CD4-positive, alpha-beta memory T cell (primary cell): Measurements from ENCODE around the gene PPP1CB. TPM values are rescaled to one million over a fixed set of nuclear protein-coding genes. Genes with fewer than 3 reads are reported as not detected.

Experiments used
- CTCF ChIA-PET: fragments of 350-600 bp; sonication (Branson Sonifier 250); formaldehyde crosslinking; loops from one replicate; lab custom pipeline; 2021; ENCODE audit warnings: inconsistent platforms; ENCODE audit not compliant: partially characterized antibody; lab: Charles Lee
- POLR2A ChIA-PET: fragments of 350-600 bp; sonication (Branson Sonifier 250); formaldehyde crosslinking; loops from one replicate; lab custom pipeline; 2021; ENCODE audit not compliant: partially characterized antibody; lab: Charles Lee
- DNase-seq, 5 donors: peaks; one replicate each; pipeline versions ENCODE4 v3.0.0 to v3.0.0-alpha.2; 2020 to 2022; ENCODE audit warnings: mixed read lengths in 1 of 5
- H3K27ac ChIP-seq: one replicate; pipeline ENCODE4 v1.7.0; 2013; ENCODE audit warnings: low read depth, low read length
- H3K27me3 ChIP-seq: 2 replicates; pipeline ENCODE4 v1.7.0; 2013; ENCODE audit warnings: mild to moderate bottlenecking, low read length, moderate library complexity; ENCODE audit not compliant: insufficient read depth
- H3K36me3 ChIP-seq: 2 replicates; pipeline ENCODE4 v1.7.0; 2013; ENCODE audit warnings: mild to moderate bottlenecking, low read length, moderate library complexity; ENCODE audit not compliant: insufficient read depth
- H3K4me1 ChIP-seq: 2 replicates; pipeline ENCODE4 v1.7.0; 2013; ENCODE audit warnings: mild to moderate bottlenecking, low read length, moderate library complexity; ENCODE audit not compliant: insufficient read depth
- H3K4me3 ChIP-seq, 2 donors: one replicate each; pipeline ENCODE4 v1.7.0; 2013; ENCODE audit warnings: low read length in 2 of 2, mild to moderate bottlenecking in 1 of 2
- H3K9me3 ChIP-seq, 2 donors: one replicate each; pipeline ENCODE4 v1.7.0; 2013; ENCODE audit warnings: low read length in 2 of 2, control low read depth in 1 of 2; ENCODE audit not compliant: control insufficient read depth in 1 of 2
- H3K27ac Mint-ChIP-seq, 7 donors: one replicate each; pipeline ENCODE4 v1.8.0; 2020 to 2021; ENCODE audit warnings: mixed read lengths in 7 of 7, mild to moderate bottlenecking in 6 of 7, inconsistent platforms in 3 of 7, moderate library complexity in 3 of 7
- H3K27me3 Mint-ChIP-seq, 2 donors: one replicate each; pipeline ENCODE4 v1.8.0; 2020 to 2021; ENCODE audit warnings: mixed read lengths in 2 of 2
- H3K36me3 Mint-ChIP-seq, 2 donors: one replicate each; pipeline ENCODE4 v1.8.0; 2020 to 2021; ENCODE audit warnings: mixed read lengths in 2 of 2, inconsistent platforms in 1 of 2, mild to moderate bottlenecking in 1 of 2
- H3K4me1 Mint-ChIP-seq, 4 donors: one replicate each; pipeline ENCODE4 v1.8.0; 2020 to 2021; ENCODE audit warnings: mixed read lengths in 4 of 4, mild to moderate bottlenecking in 1 of 4
- H3K4me3 Mint-ChIP-seq, 8 donors: one replicate each; pipeline ENCODE4 v1.8.0; 2020 to 2021; ENCODE audit warnings: mixed read lengths in 8 of 8, mild to moderate bottlenecking in 7 of 8, moderate library complexity in 6 of 8, inconsistent platforms in 3 of 8
- H3K9me3 Mint-ChIP-seq, 8 donors: one replicate each; pipeline ENCODE4 v1.8.0; 2020 to 2021; ENCODE audit warnings: mixed read lengths in 8 of 8, mild to moderate bottlenecking in 5 of 8, inconsistent platforms in 3 of 8, moderate library complexity in 1 of 8
- intact Hi-C: fragments of 100-400 bp; cut with micrococcal nuclease; formaldehyde crosslinking; loops from one replicate; pipeline ENCODE4 v1.15.1; 2023
- polyA plus RNA-seq, 2 donors: library from polyadenylated mRNA; unstranded; fragments of 300-500 nt; fragmentation: Illumina TruSeq; gene quantifications; one replicate each; pipeline ENCODE4 v1.2.3, GENCODE V29; 2021
- total RNA-seq, 2 experiments: library from RNA; stranded (reverse); gene quantifications; one replicate each; pipeline ENCODE4 v1.2.3, GENCODE V29; 2021

PPP1CB gene
- total and polyA plus RNA-seq, 4 experiments from 2014 or later, result 92.1 to 231 (median 162) TPM

DNA sequence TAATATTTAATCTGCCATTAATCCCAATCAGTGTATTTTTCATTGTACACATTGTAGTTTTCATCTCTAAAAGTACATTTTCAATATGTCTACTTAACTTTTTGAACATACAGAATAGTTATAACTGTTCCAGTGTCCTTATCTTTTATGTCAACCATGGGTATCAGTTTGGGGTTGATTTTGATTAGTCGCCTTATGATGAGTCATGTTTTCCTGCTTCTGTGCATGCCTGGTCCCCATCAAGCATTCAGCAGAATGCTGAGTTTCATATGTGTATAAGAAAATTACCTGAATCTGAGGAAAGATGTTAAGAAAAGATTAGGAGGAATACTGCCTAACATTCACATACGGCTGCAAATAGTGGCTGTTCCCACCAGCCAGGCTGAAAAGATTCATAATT lies 76.8 kb downstream of the PPP1CB start:
- Mint-ChIP-seq H3K27me3 (no peaks in the 10 kb centered on the region), H3K4me1 (no peaks in the 10 kb centered on the region), H3K9me3 (no peaks in the 10 kb centered on the region), H3K36me3 (no peaks in the 10 kb centered on the region), H3K27ac (no peak overlapping the region), H3K4me3 (no peak overlapping the region)
- CTCF ChIA-PET, result no interaction called here
- Histone ChIP-seq H3K27ac (no peak overlapping the region), H3K4me3 (no peak overlapping the region), H3K36me3 (no peaks in the 10 kb centered on the region), H3K4me1 (no peaks in the 10 kb centered on the region), H3K9me3 (no peaks in the 10 kb centered on the region), H3K27me3 (no peaks in the 10 kb centered on the region)
- intact Hi-C loops, result no loop called here
- no peak for DNase-seq
- POLR2A ChIA-PET, result no interaction called here

DNA sequence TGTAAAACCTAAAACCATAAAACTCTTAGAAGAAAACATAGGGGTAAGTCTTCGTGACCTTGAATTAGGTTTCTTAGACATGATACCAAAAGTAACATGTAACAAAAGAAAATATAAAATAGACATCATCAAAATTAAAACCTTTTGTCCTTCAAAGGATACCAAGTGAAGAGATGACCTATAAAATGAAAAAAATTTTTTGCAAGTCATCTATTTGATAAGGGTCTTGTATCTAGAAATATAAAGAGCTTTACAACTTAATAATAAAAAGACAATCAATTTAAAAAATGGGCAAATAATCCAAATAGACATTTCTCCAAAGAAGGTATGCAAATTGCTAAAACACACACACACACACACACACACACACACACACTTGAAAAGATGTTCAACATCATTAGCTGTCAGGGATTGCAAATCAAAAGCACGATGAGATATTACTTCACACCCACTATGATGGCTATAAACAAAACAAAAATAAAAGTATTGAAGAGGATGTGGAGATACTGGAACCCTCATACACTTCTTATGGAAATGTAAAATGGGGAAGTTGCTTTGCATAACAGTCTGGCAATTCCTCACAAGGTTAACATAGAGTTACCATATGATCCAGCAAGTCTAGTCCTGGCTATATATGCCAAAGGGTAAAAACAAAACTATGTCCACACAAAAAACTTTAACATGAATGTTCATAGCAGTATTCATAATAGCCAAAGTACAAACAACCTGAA lies 82.3 kb downstream of the PPP1CB start:
- intact Hi-C loops, result no loop called here
- DNase-seq, result no peak
- CTCF ChIA-PET, result interaction anchor here (1.1 kb wide), 1 partner anchor 13 kb away, joined by 3 read pairs; no protein-coding TSS in a partner anchor
- Histone ChIP-seq H3K9me3 (no peaks in the 10 kb centered on the region), H3K4me3 (no peak overlapping the region), H3K4me1 (no peaks in the 10 kb centered on the region), H3K27ac (no peak overlapping the region), H3K36me3 (no peaks in the 10 kb centered on the region), H3K27me3 (no peaks in the 10 kb centered on the region)
- no peaks in the 10 kb centered on the region for H3K4me1 Mint-ChIP-seq
- H3K4me3 Mint-ChIP-seq, result no peak overlapping the region
- H3K36me3 Mint-ChIP-seq, result no peaks in the 10 kb centered on the region
- no peak overlapping the region for H3K27ac Mint-ChIP-seq
- POLR2A ChIA-PET, result no interaction called here
- no peaks in the 10 kb centered on the region for H3K27me3 Mint-ChIP-seq
- H3K9me3 Mint-ChIP-seq, result no peaks in the 10 kb centered on the region

DNA sequence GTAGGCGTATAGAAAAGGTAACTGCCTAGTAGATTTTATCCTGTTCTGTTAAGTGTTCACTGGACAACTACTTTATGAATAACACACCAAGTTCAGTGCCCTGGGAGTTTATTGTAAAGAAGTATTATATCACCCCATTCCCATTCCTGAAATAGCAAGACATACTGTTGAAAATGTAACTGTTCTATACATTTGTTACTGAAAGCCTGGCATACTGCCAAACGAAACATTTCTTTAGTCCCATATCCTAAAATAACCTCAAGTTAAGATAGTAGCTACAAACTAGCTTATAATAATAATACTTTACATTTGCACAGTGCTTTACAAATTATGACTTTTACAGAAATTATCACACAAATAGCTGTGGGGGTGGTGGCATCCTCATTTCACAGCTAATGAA lies 84.2 kb downstream of the PPP1CB start:
- CTCF ChIA-PET, result no interaction called here
- Histone ChIP-seq H3K27ac (no peak overlapping the region), H3K27me3 (no peaks in the 10 kb centered on the region), H3K9me3 (no peaks in the 10 kb centered on the region), H3K4me1 (no peaks in the 10 kb centered on the region), H3K4me3 (no peak overlapping the region), H3K36me3 (no peaks in the 10 kb centered on the region)
- Mint-ChIP-seq H3K4me3 (no peak overlapping the region), H3K4me1 (no peaks in the 10 kb centered on the region), H3K36me3 (no peaks in the 10 kb centered on the region), H3K27ac (no peak overlapping the region), H3K27me3 (no peaks in the 10 kb centered on the region), H3K9me3 (no peaks in the 10 kb centered on the region)
- intact Hi-C loops, result no loop called here
- POLR2A ChIA-PET, result no interaction called here
- DNase-seq, result no peak

DNA sequence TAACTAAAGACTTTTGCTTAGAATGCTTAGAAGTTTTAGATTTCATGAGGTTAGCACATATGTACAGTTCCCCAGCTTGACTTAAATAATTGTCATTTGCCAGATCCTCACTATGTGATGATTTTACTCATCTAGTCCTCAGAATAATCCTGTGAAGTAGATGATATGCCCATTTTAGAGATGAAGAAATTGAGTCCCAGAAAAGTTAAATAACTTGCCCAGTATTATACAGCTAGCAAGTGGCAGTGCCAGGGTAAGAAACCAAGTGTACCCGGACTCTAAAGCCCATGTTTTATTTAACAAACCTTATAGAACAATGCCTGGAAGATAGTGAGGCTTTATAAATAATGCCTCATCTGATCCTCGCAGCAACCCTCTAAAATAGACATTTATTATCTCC lies 87.3 kb downstream of the PPP1CB start:
- POLR2A ChIA-PET, result no interaction called here
- CTCF ChIA-PET, result interaction anchor here (1.6 kb wide), 1 partner anchor 19 kb away, joined by 5 read pairs; no protein-coding TSS in a partner anchor
- Histone ChIP-seq H3K4me3 (no peak overlapping the region), H3K4me1 (no peaks in the 10 kb centered on the region), H3K9me3 (no peaks in the 10 kb centered on the region), H3K36me3 (no peaks in the 10 kb centered on the region), H3K27me3 (no peaks in the 10 kb centered on the region), H3K27ac (no peak overlapping the region)
- Mint-ChIP-seq H3K27me3 (no peaks in the 10 kb centered on the region), H3K4me3 (no peak overlapping the region), H3K9me3 (no peaks in the 10 kb centered on the region), H3K4me1 (no peaks in the 10 kb centered on the region), H3K27ac (no peak overlapping the region), H3K36me3 (no peaks in the 10 kb centered on the region)
- no peak for DNase-seq
- intact Hi-C loops, result no loop called here

DNA sequence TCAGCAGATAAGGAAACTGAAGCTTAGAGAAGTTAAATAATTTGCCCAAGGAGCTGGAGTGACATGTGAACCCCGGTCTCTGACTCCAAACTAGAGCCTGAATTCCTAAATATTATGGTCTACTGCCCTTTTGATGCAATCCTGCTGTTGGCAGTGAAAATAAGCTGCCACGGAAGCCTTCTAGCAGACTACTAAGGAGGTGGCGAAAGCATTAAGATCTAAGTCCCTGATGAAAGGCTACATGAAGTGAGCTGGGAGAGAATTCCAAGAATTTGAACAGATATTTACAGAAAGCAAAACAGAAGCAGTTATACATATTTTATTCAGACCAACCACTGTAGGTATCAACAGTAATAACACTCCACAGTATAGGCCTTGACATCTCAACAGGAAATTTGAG lies 90.4 kb downstream of the PPP1CB start:
- Histone ChIP-seq H3K36me3 (no peaks in the 10 kb centered on the region), H3K4me3 (no peak overlapping the region), H3K27me3 (no peaks in the 10 kb centered on the region), H3K4me1 (no peaks in the 10 kb centered on the region), H3K9me3 (no peaks in the 10 kb centered on the region), H3K27ac (no peak overlapping the region)
- ChIA-PET POLR2A (no interaction called here), CTCF (no interaction called here)
- H3K9me3 Mint-ChIP-seq, result no peaks in the 10 kb centered on the region
- intact Hi-C loops, result no loop called here
- H3K27ac Mint-ChIP-seq, result no peak overlapping the region
- H3K27me3 Mint-ChIP-seq, result no peaks in the 10 kb centered on the region
- H3K36me3 Mint-ChIP-seq, result peaks cover 3 to 6% of the 10 kb centered on the region in 2 donors
- H3K4me1 Mint-ChIP-seq, result no peaks in the 10 kb centered on the region
- no peak overlapping the region for H3K4me3 Mint-ChIP-seq
- no peak for DNase-seq

Other genes starting within 250 kb of the PPP1CB start
- gene SPDYA, start 59.0 kb downstream of the PPP1CB start, total RNA-seq, result 1 to 10 TPM; 4.5 to 4.9 TPM
- under 1 TPM in 1 of 2 donors, not detected in 1; 0.14 TPM for gene SPDYA, start 59.0 kb downstream of the PPP1CB start, polyA plus RNA-seq
- 10 to 100 TPM; 17.4 TPM for gene TRMT61B, start 118.5 kb downstream of the PPP1CB start, total RNA-seq
- gene TRMT61B, start 118.5 kb downstream of the PPP1CB start, polyA plus RNA-seq, result 10 to 100 TPM; 23.7 to 24.3 TPM
- gene WDR43, start 142.8 kb downstream of the PPP1CB start, total RNA-seq, result 10 to 100 TPM; 52.9 to 57.5 TPM
- 10 to 100 TPM; 36.2 to 57.9 TPM for gene WDR43, start 142.8 kb downstream of the PPP1CB start, polyA plus RNA-seq
- 1 to 10 TPM; 1.8 to 2.7 TPM for gene TOGARAM2, start 229.5 kb downstream of the PPP1CB start, total RNA-seq
- gene TOGARAM2, start 229.5 kb downstream of the PPP1CB start, polyA plus RNA-seq, result 1 to 10 TPM in 1 of 2 donors, under 1 TPM in 1; 0.46 to 1.6 TPM